Ovary (tissue), 3 donors: ENCODE results near the gene ZNF579.

Source experiments
- CTCF ChIP-seq, 3 donors: fragments of 450-650 bp in 2 of 3; fragments of 200-600 bp in 1 of 3; IDR thresholded peaks; one replicate each; pipeline versions ENCODE4 v1.5.1 to v1.8.0; 2016 to 2022; ENCODE audit warnings: antibody characterized with exemption in 3 of 3, mild to moderate bottlenecking in 1 of 3
- EP300 ChIP-seq: sonication (generic); formaldehyde crosslinking; IDR thresholded peaks from one replicate; pipeline ENCODE4 v1.6.1; 2017; ENCODE audit warnings: antibody characterized with exemption
- POLR2A ChIP-seq: fragments of 450-650 bp; IDR thresholded peaks from one replicate; pipeline ENCODE4 v1.6.1; 2017; ENCODE audit warnings: antibody characterized with exemption, mild to moderate bottlenecking, moderate library complexity
- donor health status: DM: no; HTN: no; CAD: no.

GRCh38 chr19:55580628-55581144 is at the start of gene ZNF579:
- peak; percentile 22 for TF ChIP-seq POLR2A
- no peak for TF ChIP-seq CTCF (IDR thresholded peaks at IDR 0.05)
- TF ChIP-seq EP300 = no peak
